ENCODE data around the gene MAP1LC3C.

MAP1LC3C gene

DNA sequence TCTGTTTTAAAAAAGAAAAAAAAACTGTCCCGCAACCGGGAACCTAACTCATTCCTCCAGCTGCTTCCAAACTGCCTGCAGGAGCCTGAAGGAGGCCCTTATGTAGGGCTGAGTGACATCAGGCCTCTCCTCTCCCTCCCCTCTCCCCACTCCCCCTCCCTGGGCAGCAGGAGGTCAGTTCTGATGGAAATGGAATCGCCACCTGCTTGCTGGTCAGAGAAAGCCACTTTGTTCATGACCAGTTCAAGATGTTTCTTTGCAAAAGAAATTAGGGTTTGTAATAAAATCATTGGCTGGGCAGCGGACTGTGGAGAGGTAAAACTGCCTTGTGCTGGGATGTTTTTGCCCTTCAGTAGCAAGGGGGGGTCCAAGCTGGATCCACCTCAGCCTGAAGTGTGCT, at the start of gene MAP1LC3C:
Gene MAP1LC3C (minus strand): TSS at position 73 of the 400 bp plus-strand sequence. CDS start 90 bp downstream, outside the sequence.
- DNase-seq: no peak

DNA sequence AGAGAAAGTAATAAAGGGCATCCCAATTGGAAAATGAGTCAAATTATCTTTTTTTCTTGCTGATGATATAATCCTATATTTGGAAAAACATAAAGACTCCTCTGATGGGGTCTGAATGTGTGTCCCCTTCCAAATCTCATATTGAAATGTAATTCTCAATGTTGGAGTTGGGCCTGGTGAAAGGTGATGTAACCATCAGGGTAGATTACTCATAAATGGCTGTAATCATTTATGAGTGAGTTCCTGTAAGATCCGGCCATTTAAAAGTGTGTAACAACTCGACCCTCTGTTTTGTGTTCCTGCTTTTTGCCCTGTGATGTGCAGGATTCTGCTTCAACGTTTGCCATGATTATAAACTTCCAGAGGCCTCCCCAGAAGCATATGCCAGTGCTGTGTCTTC, 44.3 kb upstream of the MAP1LC3C start:
- no peak for DNase-seq

DNA sequence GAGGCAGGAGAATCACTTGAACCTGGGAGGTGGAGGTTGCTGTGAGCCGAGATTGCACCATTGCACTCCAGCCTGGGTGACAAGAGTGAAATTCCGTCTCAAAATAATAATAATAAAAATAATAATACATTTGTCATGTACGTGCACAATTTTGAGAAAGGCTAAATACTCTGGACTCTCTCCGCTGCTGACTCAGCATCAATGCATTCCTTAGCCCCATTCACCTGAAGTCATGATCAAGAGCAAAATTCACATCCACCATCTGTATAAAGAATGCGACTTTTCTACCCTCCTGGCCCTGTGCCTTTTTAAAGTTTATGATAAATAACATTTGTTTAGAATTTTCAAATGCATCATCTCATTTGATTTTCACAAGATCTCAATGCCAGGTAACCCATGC, 35.5 kb upstream of the MAP1LC3C start:
- no peak for DNase-seq

DNA sequence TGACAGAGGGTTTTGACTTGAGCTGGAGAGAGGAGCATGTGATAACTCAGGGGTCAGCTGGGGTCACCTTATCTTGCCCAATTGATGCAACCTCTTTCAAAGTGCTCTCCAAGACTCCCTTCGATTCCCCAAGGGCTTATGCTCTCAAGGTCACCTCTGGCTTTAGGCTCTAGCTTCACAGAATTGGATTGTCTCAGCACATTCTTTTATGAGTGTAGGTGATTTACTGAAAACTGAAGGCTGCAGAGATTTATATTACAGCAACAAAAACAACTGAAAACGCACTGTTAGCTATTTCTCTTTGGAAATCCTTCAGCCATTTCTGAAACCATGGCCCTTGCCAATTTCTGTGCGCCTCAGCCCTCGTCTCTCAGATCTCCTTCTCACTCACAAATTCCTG, 34.5 kb upstream of the MAP1LC3C start:
- no peak for DNase-seq

DNA sequence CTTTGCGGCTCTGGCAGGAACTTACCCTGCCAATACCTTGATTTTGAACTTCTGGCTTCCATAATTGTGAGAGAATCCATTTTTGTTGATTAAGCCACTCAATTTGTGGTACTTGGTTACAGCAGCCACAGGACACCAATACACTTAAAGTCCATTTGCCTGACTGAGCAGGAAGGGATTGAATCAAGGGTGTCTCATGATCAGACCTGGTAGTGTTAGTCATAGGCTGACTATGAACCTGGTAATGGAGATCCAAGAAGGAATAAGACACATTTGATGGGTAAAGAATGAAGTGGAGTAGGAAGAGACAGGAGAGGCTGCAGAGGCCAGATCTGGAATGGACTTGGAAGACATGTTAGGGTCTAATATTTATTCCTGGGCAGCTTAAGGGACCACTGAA, 31.2 kb upstream of the MAP1LC3C start:
- no peak for DNase-seq

DNA sequence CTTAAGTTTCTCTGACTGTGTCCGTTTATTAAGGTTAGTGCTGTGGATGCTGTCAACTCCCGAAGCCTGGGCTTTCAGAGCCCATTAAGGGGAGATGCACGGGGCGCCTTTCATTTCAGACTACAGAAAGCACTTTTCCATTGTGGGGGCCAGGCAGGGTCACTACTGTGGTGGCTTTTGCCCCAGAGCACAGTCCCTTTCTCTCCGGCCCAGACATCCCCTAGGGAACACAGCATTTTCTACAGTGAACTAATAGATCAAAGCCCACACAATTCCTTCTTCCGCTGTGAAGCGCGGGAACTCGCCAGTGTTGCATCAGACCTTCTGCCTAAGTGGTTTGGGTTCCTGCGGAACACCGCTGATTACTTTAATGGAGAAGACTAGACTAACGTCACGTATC, 26.8 kb upstream of the MAP1LC3C start:
- DNase-seq: no peak

DNA sequence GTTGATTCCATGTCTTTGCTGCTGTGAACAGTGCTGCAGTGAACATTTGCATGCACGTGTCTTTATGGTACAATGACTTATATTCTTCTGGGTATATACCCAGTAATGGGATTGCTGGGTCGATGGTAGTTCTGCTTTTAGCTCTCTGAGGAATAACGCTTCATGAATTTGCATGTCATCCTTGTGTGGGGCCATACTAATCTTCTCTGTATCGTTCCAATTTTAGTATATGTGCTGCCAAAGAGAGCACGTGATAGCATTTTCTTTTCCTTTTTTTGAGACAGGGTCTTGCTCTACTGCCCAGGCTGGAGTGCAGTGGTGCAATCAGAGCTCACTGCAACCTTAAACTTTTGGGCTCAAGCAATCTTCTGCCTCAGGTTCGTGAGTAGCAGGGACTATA, 24.9 kb upstream of the MAP1LC3C start:
- no peak for DNase-seq

DNA sequence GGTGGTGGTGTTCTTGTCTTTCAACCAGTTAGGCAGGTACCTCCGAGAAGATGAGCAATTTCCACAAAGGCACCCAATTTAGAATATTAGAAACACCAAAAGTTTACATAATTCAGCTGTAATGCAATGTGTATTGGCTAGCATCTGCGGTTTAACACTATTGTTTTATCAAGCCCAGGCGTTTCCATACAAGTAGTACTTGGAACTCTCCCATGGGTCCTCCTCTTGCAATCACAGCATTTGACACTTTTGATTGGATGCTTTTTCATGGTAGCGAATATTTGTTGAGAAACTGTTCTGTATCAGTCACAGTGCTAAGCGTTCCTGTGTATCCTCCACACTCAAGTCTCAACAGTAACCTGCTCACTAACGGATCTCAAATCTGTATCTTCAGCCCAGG, 20.1 kb upstream of the MAP1LC3C start:
- no peak for DNase-seq

DNA sequence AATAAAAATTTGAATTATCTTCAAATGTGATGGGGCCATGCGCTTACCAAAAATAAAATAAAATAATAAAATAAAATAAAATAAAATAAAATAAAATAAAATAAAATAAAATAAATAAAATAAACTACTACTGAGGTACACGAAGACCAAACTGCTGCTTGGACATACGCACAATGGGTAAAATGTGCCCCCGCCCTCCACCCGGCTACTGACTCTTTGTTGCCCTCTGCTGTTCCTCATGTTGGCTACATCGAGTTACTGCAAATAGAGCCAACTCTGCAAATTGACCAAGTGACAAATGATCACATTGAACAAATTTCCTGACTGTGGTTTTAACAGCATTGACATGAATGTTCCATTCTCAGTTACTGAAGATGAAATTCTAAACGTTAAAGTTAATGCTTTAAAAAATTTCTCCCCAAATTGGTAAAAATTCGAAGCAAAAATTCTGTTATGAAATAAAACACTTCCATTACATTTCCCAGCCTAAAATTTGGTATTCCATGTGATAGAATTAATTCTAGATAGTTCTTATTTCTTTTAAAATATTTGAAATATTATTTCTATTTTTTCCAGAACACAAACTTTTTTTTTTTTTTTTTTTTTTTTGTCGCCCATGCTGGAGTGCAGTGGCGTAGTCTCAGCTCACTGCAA, 18.8 kb upstream of the MAP1LC3C start:
- peak; percentile 79 for DNase-seq

DNA sequence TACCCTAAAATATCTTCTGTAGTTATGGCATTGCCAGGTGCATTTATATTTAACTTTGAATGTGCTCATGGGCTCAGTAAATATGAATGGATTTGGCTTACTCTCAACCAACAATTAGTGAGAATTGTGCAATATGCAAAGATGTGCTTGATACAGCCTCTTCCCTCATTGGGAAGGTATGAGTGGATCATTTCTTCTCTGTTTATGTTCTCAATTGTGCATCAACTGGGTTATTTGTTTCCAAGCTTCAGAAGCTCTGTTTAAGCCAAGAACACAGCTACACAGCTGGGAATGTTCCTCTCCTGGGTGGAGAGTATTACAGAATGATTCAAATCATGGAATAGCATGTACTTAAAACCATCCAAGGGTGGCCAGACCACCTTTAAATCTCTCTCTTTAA, 17.6 kb upstream of the MAP1LC3C start:
- no peak for DNase-seq

DNA sequence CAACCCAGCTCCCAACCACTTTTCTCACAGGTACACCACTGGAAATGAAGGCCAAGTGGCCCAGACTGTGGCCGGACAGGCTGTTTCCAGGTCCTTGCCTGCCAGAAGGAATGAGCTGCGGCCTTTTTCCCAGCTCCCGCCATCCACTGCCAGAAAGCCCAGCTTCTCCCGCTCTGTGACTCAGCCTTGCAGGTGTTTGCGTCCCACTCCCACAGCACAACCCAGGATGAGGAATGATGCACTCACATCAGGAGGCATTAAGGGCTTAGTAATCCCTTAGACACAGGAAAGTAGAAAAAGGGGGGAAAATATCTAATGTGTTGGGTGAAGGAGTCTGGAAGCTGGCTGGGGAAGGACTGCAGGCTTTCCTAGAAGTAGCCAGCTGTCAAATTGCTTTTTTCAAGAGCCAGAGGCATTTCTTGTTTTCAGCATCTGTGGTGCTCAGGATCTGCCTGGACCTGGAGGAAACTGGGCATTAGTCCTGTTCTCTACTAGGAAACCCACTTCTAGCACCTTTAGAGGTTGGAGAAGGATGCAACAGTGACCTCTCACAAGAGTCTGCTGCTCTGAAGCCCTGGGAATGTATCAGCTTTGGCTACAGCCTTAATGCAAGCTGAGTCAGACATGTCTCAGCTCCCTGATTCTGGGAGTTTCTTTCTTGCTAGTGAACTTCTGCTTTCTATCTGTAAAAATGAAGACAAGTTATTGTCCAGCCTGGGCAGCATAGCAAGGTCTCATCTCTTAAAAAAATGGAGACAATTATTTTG, 13.2 kb upstream of the MAP1LC3C start:
- DNase-seq: peak; percentile 60

DNA sequence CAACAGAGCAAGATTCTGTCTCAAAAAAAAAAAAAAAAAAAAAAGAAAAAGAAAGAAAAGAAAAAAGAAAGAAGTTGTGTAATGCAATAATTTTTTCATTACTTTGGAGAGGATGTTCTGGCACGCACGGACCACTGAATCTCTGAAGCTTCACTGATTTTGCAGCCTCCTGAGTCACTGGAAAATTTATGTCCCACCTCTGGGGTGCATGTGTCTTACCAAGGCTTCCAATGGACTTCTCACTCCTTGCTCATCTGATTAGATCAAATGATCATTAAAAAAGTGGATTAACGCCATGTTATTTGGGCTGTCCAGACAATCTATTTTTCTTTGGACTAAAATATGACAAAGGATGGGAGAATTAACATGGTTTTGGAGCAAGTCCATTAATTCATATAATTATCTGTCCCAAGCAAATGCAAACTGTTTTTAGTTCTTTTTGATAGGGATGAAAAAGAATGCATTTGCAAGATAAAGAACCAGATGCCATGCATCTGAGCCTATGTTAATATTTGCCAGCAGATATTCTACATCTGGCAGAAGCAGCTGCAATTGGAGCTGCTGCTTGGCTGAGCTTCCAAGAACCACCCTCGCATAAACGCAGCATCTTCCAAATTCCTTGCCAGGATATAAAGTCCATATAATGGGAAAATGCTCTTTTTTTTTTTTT, 10.1 kb upstream of the MAP1LC3C start:
- DNase-seq: no peak

DNA sequence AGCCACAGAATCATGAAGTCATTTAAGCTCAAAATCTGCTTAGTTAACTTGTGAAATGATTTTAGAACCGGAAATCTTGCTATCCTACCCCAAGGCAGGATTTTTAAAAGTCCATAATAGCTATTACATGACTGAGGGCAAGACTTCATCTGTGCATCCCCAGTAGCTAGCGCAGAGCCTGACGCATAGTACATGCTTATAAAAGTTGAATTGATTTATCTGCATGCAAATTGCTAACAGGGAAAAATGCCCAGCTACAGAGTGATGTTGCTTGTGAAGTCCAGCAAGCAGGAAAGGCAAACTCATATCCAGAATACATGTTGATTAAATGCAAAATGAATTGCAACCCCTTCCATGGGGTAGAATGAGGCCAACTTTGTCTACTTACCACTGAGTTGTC, 8.1 kb upstream of the MAP1LC3C start:
- no peak for DNase-seq

DNA sequence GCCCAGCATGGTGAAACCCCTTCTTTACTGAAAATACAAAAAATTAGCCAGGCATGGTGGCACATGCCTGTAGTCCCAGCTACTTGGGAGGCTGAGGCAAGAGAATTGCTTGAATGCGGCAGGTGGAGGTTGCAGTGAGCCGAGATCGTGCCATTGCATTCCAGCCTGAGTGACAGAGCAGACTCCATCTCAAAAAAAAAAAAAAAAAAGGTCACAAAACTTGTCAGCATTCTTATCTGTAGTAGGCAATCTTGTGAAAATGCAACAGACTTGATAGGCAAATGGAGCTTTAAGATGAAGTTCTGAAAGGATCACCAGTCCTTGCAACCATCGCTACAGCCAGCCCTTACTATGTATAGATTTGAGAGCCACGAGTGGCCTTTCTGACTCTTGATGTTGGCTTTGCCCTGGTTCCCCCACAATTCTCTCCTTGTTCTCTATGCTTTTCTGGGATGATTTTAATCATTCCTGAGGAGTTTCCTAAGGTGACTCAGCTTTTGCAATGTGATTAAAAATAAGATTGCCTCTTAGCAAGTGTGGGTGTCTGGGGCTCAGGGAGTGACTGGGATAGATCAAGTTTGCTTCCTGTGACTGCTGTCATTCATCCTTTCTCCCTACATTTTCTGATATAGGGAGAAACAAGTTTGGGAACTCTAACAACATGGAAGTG, 7.1 kb upstream of the MAP1LC3C start:
- DNase-seq: no peak

DNA sequence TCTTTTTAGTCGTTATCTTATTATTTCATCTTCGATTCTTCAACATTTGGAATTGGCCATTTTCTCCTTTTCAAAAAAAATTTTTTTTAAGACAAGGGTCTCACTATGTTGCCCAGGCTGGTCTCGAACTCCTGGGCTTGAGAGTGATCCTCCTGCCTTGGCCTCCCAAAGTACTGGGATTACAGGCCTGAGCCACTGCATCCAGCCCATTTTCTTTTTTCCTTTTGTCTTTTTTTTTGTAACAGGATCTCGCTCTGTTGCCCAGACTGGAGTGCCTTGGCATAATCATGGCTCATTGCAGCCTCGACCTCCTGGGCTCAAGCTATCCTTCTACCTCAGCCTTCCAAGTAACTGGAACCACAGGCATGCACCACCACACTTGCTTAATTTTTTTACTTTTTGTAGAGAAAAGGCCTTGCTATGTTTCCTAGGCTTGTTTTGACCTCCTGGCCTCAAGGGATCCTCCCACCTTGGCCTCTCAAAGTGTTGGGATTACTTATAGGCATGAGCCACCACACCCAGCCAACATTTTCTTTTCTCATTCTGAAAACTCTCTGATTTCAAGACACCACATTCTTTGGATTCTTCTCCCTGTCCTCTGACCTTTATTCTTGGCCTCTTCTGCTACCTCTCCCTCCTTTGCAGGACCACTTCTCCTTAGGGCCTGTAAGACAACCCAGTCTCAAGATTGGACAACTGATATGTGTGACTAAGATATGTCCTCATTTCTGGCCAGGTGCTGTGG, 6.0 kb upstream of the MAP1LC3C start:
- no peak for DNase-seq

DNA sequence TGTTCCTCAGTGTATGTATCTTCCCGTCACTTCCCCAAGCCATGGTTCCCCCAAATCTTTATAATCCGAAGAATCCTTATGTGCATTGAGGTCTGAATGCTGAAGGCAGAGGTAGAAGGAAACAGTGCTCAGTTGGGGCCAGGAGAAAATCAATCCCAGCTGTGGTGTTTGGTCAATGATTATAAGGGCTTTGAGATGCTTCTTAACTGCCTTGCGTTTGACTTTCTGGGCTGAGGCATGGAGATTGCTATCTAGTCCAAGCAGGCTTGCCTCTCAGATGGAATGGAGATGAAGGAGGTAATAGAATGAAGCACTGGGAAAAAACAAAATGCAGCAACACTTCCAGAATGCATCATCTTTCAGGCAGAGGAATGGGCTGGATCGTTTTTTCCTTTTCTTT, 3.6 kb upstream of the MAP1LC3C start:
- no peak for DNase-seq

DNA sequence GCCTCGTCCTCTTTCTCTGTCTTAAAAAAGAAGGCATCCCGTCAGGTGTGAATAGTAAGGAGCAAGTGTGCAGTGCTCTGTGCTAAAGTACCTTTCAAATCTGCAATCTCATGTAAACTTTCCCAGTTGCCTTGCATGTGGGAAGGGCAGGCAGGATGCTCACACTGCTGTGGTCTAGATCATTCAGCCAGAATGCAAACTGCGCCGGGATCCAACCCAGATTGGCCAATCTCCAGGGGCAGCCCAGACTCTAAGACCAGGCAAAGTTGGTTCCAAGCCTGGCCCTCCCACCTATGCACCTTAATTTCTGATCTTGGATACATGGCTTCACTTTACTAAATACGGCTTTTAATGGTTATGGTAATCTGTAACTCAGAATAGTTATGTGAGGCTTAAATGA, 3.2 kb upstream of the MAP1LC3C start:
- DNase-seq: no peak

DNA sequence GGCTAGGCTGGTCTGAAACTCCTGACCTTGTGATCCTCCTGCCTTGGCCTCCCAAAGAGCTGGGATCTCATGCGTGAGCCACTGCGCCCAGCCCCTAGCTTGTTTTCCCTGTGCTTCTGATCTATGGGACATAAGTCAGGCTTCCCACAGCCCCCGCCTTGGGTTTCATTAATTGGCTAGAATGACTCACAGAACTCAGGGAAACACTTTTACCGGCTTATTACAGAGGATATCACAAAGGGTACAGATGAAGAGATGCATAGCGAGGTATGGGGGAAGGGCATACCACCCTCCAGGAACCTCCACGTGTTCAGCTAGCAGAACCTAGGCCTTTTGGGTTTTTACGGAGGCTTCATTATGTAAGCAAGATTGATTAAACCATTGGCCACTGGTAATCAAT, 1.5 kb upstream of the MAP1LC3C start:
- no peak for DNase-seq

DNA sequence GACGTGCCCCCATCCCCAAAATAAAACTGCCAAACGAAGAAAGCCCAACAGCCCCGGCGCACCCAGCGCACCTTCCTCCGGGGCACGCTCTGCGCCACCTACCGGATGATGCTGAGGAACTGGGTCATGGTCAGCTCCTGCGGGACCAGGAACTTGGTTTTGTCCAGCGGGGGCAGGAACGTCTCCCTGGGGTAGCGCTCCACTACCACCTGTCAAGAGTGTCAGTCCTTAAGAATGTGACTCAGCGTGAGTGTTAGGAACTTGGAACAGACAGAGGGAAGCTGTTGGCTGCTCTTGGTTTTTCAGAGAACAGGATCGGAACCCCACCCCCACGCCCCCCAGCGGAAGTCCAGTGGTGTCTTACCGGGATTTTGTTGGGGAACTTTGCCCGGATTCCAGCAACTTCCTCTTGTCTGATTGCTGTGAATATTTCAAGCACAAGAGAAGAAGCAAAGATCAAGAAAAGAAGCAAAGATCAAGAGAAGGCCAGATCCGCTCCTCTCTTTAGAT, 431 bp downstream of the MAP1LC3C start:
- peak; percentile 72 for DNase-seq

DNA sequence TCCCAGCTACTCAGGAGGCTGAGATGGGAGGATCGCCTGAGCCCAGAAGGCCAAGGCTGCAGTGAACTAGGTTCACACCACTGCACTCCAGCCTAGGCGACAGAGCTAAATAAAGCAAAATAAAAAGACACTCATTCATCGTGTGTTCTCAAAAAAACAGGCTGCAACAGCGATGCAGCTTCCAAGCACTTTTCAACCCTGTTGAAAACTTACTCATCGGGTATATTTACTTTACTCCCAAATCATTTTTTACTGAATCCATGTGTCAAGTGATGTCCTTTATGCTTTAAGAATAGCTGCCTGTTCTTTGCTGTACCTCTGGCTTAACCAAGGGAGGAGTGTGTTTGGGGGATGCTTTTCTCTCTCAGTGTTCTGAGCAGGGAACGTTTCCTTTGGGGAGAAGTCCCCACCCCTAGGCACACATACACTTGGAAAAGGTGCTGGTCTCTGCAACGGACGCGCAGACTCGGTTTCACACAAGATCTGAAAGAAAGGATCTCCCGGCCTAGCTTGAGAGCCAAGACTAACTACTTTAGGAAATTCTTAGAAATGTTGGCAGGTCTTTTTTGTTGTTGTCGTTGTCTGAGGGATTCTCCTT, 1.4 kb downstream of the MAP1LC3C start:
- no peak for DNase-seq

DNA sequence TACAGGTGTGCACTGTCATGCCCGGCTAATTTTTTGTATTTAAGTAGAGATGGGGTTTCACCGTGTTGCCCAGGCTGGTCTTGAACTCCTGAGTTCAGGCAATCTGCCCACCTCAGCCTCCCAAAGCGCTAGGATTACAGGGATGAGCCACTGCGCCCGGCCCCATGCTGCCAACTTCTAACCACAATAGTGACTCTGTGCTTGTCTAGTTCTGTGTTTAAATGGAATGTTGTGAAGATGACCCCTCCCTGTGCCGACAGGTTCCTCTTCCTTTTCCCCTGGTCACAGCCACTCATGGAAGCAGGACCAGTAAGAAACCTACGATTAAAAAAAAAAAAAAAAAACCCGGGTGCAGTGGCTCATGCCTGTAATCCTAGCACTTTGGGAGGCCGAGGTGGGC, 4.7 kb downstream of the MAP1LC3C start:
- no peak for DNase-seq

DNA sequence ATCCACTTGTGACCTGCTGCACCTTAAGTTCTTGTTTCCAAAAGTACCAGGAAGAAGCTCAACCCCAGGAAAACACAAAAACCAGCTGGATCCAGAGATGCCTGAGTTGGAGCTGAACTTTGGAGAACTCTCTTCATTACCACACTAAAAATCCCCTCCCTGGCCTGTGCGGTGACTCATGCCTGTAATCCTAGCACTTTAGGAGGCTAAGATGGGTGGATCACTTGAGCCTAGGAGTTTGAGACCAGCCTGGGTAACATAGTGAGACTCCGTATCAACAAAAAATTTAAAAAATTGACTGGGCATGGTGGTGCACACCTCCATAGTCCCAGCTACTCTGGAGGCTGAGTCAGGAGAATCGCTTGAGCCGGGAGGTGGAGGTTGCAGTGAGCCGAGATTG, 6.2 kb downstream of the MAP1LC3C start:
- peak; percentile 34 for DNase-seq
